Measurements from ENCODE around the gene IFNG.

DNA sequence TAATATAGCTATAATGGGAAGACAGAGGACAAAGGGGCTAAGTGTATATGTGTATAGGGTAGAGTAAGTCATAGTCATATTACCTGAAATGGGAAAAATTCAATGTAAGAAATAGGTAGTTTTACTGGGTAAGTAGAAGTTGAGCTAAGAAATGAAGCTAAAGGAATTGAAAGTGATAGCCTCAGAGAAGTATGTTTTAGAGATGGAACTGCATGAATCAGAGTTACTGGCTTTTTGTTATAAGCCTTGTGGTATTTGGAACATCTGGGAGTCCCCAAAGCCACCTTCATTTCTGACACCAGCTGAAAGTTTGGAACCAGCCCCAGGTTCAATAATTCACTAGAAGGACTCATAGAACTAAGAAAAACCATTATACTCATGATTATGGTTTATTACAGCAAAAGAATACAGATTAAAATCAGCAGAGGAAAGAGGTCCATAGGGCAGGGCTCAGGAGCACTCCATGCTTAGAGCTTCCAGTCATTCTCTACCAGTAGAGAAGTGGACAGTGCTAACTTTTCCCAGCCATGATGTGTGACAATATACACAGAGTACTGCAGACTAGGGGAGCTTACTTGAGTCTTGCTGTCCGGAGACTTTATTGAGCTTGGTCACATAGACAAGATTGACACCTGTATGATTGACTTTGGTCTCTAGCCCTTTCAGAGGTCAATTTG, 9.8 kb upstream of the IFNG start:
- no peak for TF ChIP-seq POLR2AphosphoS5 (IDR thresholded peaks at IDR 0.05; ENCODE audit: low read depth, low read length)
- no peak for TF ChIP-seq POLR2A (IDR thresholded peaks at IDR 0.05; ENCODE audit: low read depth, low read length)
